HepG2 (cell line): ENCODE measurements around the gene RTEL1. TPM values are rescaled to one million over a fixed set of nuclear protein-coding genes. Genes with fewer than 3 reads are reported as not detected.

Experiments used
- ARHGAP35 ChIP-seq: sonication (generic); formaldehyde crosslinking; IDR thresholded peaks from 2 replicates; pipeline ENCODE4 v1.9.0; 2022; ENCODE audit warnings: mild to moderate bottlenecking, inconsistent platforms, moderate library complexity, missing genetic modification reagents, borderline replicate concordance
- HES4 ChIP-seq: sonication (generic); formaldehyde crosslinking; IDR thresholded peaks from 2 replicates; pipeline ENCODE4 v1.9.0; 2021; ENCODE audit warnings: mild to moderate bottlenecking, missing genetic modification reagents, borderline replicate concordance
- MTF1 ChIP-seq: sonication (generic); formaldehyde crosslinking; IDR thresholded peaks from 2 replicates; pipeline ENCODE4 v1.5.0; 2020; ENCODE audit warnings: missing genetic modification reagents
- NCOA5 ChIP-seq: sonication (generic); formaldehyde crosslinking; IDR thresholded peaks from 2 replicates; pipeline ENCODE4 v1.4.0; 2020; ENCODE audit warnings: missing genetic modification reagents
- RBFOX2 ChIP-seq: fragments of 200-400 bp; formaldehyde crosslinking; IDR thresholded peaks from 2 replicates; pipeline ENCODE4 v1.6.1; 2017; ENCODE audit warnings: low read depth, mild to moderate bottlenecking, low read length
- SAFB2 ChIP-seq: sonication (generic); formaldehyde crosslinking; IDR thresholded peaks from 2 replicates; pipeline ENCODE4 v1.5.1; 2020; ENCODE audit warnings: missing genetic modification reagents, low read depth, mild to moderate bottlenecking, borderline replicate concordance
- TSC22D2 ChIP-seq: sonication (generic); formaldehyde crosslinking; IDR thresholded peaks from 2 replicates; pipeline ENCODE4 v1.5.1; 2020; ENCODE audit warnings: missing genetic modification reagents, mild to moderate bottlenecking, borderline replicate concordance
- YY1 ChIP-seq: IDR thresholded peaks from 2 replicates; pipeline ENCODE4 v1.6.1; 2011; ENCODE audit warnings: low read length, low read depth, moderate library complexity, mild to moderate bottlenecking; ENCODE audit not compliant: insufficient read depth, insufficient replicate concordance
- ZNF138 ChIP-seq: sonication (generic); formaldehyde crosslinking; IDR thresholded peaks from 2 replicates; pipeline ENCODE4 v1.5.0; 2020; ENCODE audit warnings: mild to moderate bottlenecking, low read depth, missing genetic modification reagents
- ZNF33B ChIP-seq: sonication (generic); formaldehyde crosslinking; IDR thresholded peaks from 2 replicates; pipeline ENCODE4 v1.5.1; 2020; ENCODE audit warnings: mild to moderate bottlenecking, missing genetic modification reagents
- ZNF619 ChIP-seq: sonication (generic); formaldehyde crosslinking; IDR thresholded peaks from 2 replicates; pipeline ENCODE4 v1.4.0; 2020; ENCODE audit warnings: mild to moderate bottlenecking, missing genetic modification reagents
- ZNF678 ChIP-seq: sonication (generic); formaldehyde crosslinking; IDR thresholded peaks from 2 replicates; pipeline ENCODE4 v1.4.0; 2020; ENCODE audit warnings: mild to moderate bottlenecking, missing genetic modification reagents
- ZSCAN20 ChIP-seq: sonication (generic); formaldehyde crosslinking; IDR thresholded peaks from 2 replicates; pipeline ENCODE4 v1.4.0; 2020; ENCODE audit warnings: missing genetic modification reagents, mild to moderate bottlenecking, borderline replicate concordance
- ZSCAN22 ChIP-seq: sonication (generic); formaldehyde crosslinking; IDR thresholded peaks from 2 replicates; pipeline ENCODE4 v1.4.0; 2020; ENCODE audit warnings: mild to moderate bottlenecking, missing genetic modification reagents
- polyA plus RNA-seq, 8 experiments: library from polyadenylated mRNA; depleted of rRNA in 3 of 8; stranded (reverse) in 7 of 8; unstranded in 1 of 8; fragments of >200 nt; fragmentation: Illumina TruSeq in 4 of 8; extraction: Trizol in 4 of 8; gene quantifications; 2 replicates each; pipeline versions ENCODE4 v1.2.1 to v1.2.3, GENCODE V29; 2011 to 2016; ENCODE audit warnings: low read depth in 4 of 8, missing spikeins in 1 of 8, mixed read lengths in 1 of 8; ENCODE audit not compliant: insufficient read depth in 1 of 8
- total RNA-seq, 5 experiments: library from RNA; depleted of rRNA; stranded (reverse); fragments of >200 nt; fragmentation: Illumina TruSeq; extraction: Trizol; gene quantifications; 2 replicates each; pipeline ENCODE4 v1.2.3, GENCODE V29; 2016; ENCODE audit warnings: low read depth in 1 of 5
- TF ChIP-seq, protein P1 (sequence below): sonication (generic); formaldehyde crosslinking; IDR thresholded peaks from 2 replicates; pipeline ENCODE4 v1.5.0; 2020; ENCODE audit warnings: mild to moderate bottlenecking, missing genetic modification reagents, borderline replicate concordance
- TF ChIP-seq, protein P2 (sequence below): IDR thresholded peaks from 2 replicates; pipeline ENCODE4 v1.6.1; 2018; ENCODE audit warnings: missing genetic modification reagents
- TF ChIP-seq, protein P3 (sequence below): sonication (generic); formaldehyde crosslinking; IDR thresholded peaks from 2 replicates; pipeline ENCODE4 v1.5.0; 2020; ENCODE audit warnings: mild to moderate bottlenecking, missing genetic modification reagents

RTEL1 gene
- total and polyA plus RNA-seq, 2 of the 13 experiments (the other 11 are each of a cell fraction or from before 2014, with no cell fraction given) = 21.8 to 36.4 TPM

DNA sequence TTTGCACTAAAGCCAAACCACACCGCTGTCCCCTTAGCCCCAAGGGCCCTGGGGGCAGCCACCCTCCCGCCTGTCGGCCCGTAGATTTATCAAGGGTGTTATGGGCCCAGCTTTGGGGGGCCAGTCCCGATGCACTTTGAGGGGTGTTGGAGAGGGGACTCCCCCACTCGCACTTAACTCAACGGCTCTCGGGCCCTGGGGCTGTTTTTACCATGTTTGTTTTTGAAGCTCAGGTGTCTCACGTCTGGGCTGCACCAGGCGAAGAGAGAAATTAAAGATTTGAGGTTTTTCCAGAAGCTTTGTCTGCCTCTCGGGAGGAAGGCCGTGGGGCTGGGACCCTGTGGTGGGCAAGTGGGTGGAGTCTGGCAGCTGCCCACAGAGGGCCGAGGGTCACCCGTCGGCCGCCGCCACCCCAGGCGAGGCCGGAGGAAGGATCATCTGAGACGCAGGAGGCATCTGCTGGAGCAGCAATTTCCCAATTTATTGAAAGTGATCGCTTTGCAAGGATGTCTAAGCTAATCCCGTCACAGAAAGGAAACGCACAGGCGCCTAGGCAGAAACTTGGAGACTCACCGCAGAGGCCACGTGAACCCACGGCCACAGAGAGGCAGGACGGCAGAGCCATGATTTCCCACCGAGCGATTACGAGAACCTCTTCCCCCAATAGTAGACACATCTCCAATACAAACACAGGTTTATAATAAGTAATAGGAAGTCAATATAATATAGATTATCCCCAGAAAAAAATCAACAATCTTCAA is 85.3 kb downstream of the RTEL1 start (continued):
- TF ChIP-seq ZSCAN20 (CRISPR knock-in tag) (no peak), HES4 (no peak), ZSCAN22 (CRISPR knock-in tag) (no peak), ZNF138 (CRISPR knock-in tag) (no peak), SAFB2 (no peak), ARHGAP35 (CRISPR knock-in tag) (0 out of 2 replicates have a peak, but pooled peaks have one; percentile 48), TSC22D2 (CRISPR knock-in tag) (no peak), NCOA5 (CRISPR knock-in tag) (no peak), RBFOX2 (peak; percentile 60), ZNF33B (CRISPR knock-in tag) (no peak), ZNF678 (no peak), ZNF619 (CRISPR knock-in tag) (0 out of 2 replicates have a peak, but pooled peaks have one; percentile 34), MTF1 (CRISPR knock-in tag) (no peak), YY1 (peak; percentile 10)
- TF ChIP-seq, protein P1, sequence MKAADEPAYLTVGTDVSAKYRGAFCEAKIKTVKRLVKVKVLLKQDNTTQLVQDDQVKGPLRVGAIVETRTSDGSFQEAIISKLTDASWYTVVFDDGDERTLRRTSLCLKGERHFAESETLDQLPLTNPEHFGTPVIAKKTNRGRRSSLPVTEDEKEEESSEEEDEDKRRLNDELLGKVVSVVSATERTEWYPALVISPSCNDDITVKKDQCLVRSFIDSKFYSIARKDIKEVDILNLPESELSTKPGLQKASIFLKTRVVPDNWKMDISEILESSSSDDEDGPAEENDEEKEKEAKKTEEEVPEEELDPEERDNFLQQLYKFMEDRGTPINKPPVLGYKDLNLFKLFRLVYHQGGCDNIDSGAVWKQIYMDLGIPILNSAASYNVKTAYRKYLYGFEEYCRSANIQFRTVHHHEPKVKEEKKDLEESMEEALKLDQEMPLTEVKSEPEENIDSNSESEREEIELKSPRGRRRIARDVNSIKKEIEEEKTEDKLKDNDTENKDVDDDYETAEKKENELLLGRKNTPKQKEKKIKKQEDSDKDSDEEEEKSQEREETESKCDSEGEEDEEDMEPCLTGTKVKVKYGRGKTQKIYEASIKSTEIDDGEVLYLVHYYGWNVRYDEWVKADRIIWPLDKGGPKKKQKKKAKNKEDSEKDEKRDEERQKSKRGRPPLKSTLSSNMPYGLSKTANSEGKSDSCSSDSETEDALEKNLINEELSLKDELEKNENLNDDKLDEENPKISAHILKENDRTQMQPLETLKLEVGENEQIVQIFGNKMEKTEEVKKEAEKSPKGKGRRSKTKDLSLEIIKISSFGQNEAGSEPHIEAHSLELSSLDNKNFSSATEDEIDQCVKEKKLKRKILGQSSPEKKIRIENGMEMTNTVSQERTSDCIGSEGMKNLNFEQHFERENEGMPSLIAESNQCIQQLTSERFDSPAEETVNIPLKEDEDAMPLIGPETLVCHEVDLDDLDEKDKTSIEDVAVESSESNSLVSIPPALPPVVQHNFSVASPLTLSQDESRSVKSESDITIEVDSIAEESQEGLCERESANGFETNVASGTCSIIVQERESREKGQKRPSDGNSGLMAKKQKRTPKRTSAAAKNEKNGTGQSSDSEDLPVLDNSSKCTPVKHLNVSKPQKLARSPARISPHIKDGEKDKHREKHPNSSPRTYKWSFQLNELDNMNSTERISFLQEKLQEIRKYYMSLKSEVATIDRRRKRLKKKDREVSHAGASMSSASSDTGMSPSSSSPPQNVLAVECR (CRISPR knock-in tag) = no peak
- TF ChIP-seq, protein P2, sequence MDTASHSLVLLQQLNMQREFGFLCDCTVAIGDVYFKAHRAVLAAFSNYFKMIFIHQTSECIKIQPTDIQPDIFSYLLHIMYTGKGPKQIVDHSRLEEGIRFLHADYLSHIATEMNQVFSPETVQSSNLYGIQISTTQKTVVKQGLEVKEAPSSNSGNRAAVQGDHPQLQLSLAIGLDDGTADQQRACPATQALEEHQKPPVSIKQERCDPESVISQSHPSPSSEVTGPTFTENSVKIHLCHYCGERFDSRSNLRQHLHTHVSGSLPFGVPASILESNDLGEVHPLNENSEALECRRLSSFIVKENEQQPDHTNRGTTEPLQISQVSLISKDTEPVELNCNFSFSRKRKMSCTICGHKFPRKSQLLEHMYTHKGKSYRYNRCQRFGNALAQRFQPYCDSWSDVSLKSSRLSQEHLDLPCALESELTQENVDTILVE = no peak
- TF ChIP-seq, protein P3, sequence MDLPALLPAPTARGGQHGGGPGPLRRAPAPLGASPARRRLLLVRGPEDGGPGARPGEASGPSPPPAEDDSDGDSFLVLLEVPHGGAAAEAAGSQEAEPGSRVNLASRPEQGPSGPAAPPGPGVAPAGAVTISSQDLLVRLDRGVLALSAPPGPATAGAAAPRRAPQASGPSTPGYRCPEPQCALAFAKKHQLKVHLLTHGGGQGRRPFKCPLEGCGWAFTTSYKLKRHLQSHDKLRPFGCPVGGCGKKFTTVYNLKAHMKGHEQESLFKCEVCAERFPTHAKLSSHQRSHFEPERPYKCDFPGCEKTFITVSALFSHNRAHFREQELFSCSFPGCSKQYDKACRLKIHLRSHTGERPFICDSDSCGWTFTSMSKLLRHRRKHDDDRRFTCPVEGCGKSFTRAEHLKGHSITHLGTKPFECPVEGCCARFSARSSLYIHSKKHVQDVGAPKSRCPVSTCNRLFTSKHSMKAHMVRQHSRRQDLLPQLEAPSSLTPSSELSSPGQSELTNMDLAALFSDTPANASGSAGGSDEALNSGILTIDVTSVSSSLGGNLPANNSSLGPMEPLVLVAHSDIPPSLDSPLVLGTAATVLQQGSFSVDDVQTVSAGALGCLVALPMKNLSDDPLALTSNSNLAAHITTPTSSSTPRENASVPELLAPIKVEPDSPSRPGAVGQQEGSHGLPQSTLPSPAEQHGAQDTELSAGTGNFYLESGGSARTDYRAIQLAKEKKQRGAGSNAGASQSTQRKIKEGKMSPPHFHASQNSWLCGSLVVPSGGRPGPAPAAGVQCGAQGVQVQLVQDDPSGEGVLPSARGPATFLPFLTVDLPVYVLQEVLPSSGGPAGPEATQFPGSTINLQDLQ (CRISPR knock-in tag) = no peak
